ENCODE results near the gene HMGCS2.

The HMGCS2 gene

DNA sequence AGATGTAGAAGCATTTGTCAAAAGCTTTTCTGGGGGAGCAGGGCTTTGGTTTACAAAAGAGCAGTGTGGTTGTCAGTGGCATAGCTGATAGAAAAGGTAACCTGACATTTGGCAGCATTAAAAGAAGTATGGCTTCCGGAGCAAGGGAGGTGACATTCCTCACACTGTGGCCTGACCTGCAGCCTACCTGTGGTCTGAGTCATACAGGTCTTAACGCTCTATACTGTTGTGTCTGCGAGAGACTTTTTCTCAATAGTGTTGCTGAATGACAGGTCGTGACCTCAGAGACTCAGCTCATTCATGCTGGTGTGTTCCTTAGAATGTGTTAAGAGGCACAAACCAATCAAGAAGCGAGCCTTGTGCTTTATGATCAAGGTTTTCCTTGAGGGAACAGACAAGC is 37.6 kb downstream of the HMGCS2 start:
- TF ChIP-seq, protein P1, sequence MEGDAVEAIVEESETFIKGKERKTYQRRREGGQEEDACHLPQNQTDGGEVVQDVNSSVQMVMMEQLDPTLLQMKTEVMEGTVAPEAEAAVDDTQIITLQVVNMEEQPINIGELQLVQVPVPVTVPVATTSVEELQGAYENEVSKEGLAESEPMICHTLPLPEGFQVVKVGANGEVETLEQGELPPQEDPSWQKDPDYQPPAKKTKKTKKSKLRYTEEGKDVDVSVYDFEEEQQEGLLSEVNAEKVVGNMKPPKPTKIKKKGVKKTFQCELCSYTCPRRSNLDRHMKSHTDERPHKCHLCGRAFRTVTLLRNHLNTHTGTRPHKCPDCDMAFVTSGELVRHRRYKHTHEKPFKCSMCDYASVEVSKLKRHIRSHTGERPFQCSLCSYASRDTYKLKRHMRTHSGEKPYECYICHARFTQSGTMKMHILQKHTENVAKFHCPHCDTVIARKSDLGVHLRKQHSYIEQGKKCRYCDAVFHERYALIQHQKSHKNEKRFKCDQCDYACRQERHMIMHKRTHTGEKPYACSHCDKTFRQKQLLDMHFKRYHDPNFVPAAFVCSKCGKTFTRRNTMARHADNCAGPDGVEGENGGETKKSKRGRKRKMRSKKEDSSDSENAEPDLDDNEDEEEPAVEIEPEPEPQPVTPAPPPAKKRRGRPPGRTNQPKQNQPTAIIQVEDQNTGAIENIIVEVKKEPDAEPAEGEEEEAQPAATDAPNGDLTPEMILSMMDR (IDR thresholded peaks at IDR 0.05; ENCODE audit: extremely low read depth, missing control alignments), result no peak
- no peak for DNase-seq (ENCODE audit: low spot score)

DNA sequence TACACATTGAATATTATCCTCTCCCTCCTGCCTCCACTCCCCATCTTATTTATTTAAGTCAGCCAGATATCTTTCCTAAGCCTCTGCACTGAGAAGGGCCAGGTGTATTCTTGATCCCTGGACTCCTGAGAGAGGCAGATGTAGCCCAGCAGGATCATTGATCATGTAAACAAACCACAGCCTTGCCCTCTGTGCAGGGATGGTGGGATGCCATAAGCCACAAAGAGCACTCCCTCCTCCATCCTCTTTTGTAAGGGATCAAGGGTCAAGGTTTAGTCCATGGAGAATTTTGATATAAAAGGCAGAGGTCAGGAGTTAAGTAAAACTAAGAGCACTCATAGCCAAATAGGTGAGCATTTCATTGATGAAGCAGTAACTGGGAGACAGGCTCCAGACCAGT is 39.7 kb downstream of the HMGCS2 start:
- TF ChIP-seq, protein P1 (IDR thresholded peaks at IDR 0.05; ENCODE audit: extremely low read depth, missing control alignments), result no peak
- no peak for DNase-seq (ENCODE audit: low spot score)

DNA sequence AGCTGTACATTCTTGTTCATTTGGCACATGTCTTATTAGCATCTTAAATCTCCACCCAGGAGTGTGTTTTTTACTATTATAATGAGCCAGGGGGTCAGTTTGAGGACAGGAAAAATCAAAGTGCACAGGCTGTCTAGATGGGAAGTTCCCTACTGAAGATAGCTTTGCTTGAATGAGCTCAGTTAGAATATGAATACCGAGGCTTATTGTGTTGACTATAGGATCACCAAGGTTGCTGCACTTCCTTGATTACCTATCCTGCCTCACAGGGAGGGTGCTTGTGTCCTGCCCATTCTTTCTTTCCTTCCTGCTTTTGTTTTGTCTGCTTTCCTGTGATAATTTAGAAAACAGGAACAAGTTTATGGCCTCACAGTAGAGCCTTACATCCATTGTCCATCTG is 40.7 kb downstream of the HMGCS2 start:
- peak; percentile 27 for DNase-seq (ENCODE audit: low spot score)
- TF ChIP-seq, protein P1 (IDR thresholded peaks at IDR 0.05; ENCODE audit: extremely low read depth, missing control alignments), result no peak

DNA sequence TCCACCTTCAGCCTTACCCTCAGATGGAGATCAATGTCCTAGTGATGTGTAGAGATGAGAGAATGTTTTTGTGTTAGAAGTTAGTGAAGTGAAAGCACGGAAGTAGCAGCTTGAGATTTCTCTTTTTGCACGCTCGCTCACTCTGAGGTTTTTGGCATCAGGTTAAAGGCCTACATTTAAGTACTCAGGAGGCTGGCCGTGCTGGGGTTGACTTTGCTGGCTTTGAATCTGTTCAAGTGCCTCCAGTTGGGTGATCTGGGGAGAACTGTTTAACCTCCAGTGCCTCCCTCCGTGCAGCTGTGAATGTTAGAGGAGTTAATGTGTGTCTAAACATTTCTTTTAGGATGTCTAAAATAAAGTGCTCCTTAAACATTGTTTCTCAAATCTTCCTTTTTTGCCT is 43.1 kb downstream of the HMGCS2 start:
- DNase-seq (ENCODE audit: low spot score), result no peak
- TF ChIP-seq, protein P1 (IDR thresholded peaks at IDR 0.05; ENCODE audit: extremely low read depth, missing control alignments), result no peak

DNA sequence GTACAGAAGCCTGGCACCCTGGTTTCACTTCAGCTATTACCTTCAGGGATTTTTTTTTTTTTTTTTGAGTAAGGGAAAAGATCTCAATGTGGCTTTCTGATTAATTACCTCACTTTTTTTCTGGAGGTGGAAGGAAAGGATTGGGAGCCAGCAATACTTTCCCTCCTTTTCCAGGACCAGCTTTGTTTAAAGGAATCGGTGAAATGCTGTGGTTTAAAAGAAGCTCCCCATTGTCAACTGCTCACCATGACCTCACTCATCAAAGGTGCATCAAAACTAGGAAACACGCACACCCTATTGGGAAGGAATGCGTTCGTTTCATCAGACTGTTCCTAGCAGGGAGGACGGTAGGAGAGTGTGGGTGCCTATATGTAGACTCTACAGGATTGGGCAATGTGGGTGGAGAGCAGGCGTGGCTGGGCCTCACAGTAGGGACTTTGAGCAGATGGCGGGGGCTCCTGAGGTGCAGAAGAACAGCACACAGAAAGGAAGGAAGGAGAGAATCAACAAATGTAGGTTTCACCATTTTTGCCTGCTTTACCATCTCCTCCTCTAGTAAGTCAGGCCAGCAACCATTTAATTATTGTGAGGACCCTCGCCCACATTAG is 44.0 kb downstream of the HMGCS2 start:
- no peak for DNase-seq (ENCODE audit: low spot score)
- TF ChIP-seq, protein P1 (IDR thresholded peaks at IDR 0.05; ENCODE audit: extremely low read depth, missing control alignments), result no peak

DNA sequence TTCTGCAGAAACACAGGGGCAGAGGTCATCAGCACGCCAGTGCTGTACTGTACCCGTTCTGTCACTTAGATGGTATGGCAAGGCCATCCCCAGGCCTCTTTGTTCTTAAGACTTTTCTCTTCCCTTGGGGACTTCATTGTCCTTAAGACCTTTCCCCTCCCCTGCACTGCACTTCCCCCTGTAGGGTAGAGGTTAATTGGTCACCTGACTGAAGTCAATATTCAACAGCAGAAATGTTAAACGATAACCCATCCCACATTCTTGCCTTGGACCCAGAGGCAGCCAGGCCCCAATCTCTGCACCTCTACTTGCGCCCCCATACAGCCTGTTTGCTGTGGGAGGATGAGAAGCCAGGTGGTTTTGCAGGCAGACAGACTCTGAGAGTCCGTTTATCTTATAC is 46.8 kb downstream of the HMGCS2 start:
- no peak for DNase-seq (ENCODE audit: low spot score)
- TF ChIP-seq, protein P1 (IDR thresholded peaks at IDR 0.05; ENCODE audit: extremely low read depth, missing control alignments), result no peak

DNA sequence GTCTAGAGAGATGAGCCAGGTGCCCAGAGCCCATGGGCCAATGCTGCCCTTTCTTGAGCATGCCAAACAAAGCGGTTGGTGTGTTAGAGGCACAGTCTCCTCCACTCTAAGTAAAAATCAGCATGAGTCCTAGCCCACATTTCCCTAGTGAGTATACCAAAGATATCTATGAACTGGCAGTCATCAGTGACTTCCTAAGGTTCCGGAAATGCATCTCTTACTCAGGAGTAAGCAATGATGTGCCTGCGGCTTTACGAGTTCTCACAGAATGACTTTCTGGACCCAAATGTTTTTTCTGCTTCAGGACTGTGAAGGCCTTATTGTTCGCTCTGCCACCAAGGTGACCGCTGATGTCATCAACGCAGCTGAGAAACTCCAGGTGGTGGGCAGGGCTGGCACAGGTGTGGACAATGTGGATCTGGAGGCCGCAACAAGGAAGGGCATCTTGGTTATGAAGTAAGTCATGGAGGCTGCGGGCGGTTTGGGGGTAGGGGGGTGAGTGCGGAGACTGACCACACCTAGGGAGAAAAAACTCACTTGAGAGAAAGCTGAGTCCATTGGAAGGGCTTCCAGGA is 47.8 kb downstream of the HMGCS2 start:
- DNase-seq (ENCODE audit: low spot score), result no peak
- TF ChIP-seq, protein P1 (IDR thresholded peaks at IDR 0.05; ENCODE audit: extremely low read depth, missing control alignments), result no peak

Measured in GM20000 (cell line).